Transverse colon (tissue), 4 donors: Measurements from ENCODE around the gene KDF1. TPM values are rescaled to one million over a fixed set of nuclear protein-coding genes. Genes with fewer than 3 reads are reported as not detected.
A peak's percentile ranks its signal among the peaks of the same experiment; 100 is the strongest.

Experiments used
- DNase-seq: peaks from one replicate; pipeline ENCODE4 v3.0.0-alpha.2; 2019
- H3K27ac ChIP-seq, 4 donors: fragments of 200-600 bp; sonication (generic); 2 replicates each; pipeline ENCODE4 v1.5.1; 2016 to 2018; ENCODE audit warnings: inconsistent platforms in 4 of 4
- H3K27me3 ChIP-seq: fragments of 200-600 bp; sonication (generic); 2 replicates; pipeline ENCODE4 v1.5.1; 2017; ENCODE audit warnings: inconsistent platforms
- H3K36me3 ChIP-seq, 4 donors: fragments of 200-600 bp; sonication (generic); 2 replicates each; pipeline ENCODE4 v1.5.1; 2017 to 2019; ENCODE audit warnings: inconsistent platforms in 4 of 4
- H3K4me1 ChIP-seq, 4 donors: fragments of 200-600 bp; sonication (generic); 2 replicates each; pipeline ENCODE4 v1.5.1; 2017 to 2020; ENCODE audit warnings: inconsistent platforms in 4 of 4
- H3K4me3 ChIP-seq, 4 donors: fragments of 200-600 bp; sonication (generic); 1 replicate in 1 of 4; 2 replicates in 3 of 4; pipeline versions ENCODE4 v1.5.1 to v1.6.1; 2017 to 2019; ENCODE audit warnings: inconsistent platforms in 4 of 4
- H3K9me3 ChIP-seq, 2 donors: fragments of 200-600 bp; sonication (generic); 2 replicates each; pipeline ENCODE4 v1.5.1; 2017 to 2019; ENCODE audit warnings: inconsistent platforms in 2 of 2
- EP300 ChIP-seq: sonication (generic); formaldehyde crosslinking; IDR thresholded peaks from one replicate; pipeline ENCODE4 v1.6.1; 2017; ENCODE audit warnings: antibody characterized with exemption, low read depth
- POLR2A ChIP-seq: fragments of 450-650 bp; IDR thresholded peaks from one replicate; pipeline ENCODE4 v1.6.1; 2016; ENCODE audit warnings: antibody characterized with exemption, mild to moderate bottlenecking, moderate library complexity
- POLR2AphosphoS5 ChIP-seq, 3 donors: sonication (generic); formaldehyde crosslinking; IDR thresholded peaks; one replicate each; pipeline ENCODE4 v1.6.1; 2016; ENCODE audit warnings: antibody characterized with exemption in 3 of 3
- WGBS, 2 donors: methylation state at CpG; one replicate each; pipeline ENCODE4 v1.1.5; 2018; ENCODE audit warnings: low coverage in 1 of 2; 5-methylcytosine and 5-hydroxymethylcytosine counted together
- in situ Hi-C, 4 donors: fragments of 200-750 bp; cut with MboI; loops; one replicate each; pipeline versions ENCODE4 v1.15.0 to v1.15.1; 2017; ENCODE audit warnings: low sequenced_read_pairs in 3 of 4, low pct_ligation_motif_present in 1 of 4, low pct_unique_long_range_greater_than_20kb in 1 of 4
- intact Hi-C: fragments of 100-400 bp; cut with DNase I; formaldehyde crosslinking; loops from one replicate; pipeline ENCODE4 v1.15.1; 2023; ENCODE audit warnings: low total_unique reads
- total RNA-seq, 4 donors: library from RNA; depleted of rRNA; stranded (reverse); fragments of >200 nt; gene quantifications; one replicate each; pipeline ENCODE4 v1.1.0, GENCODE V29; 2016
- TF ChIP-seq, protein P1 (sequence below), 5 experiments: fragments of 200-600 bp in 3 of 5; fragments of 450-650 bp in 2 of 5; sonication (generic) in 3 of 5; IDR thresholded peaks; 1 replicate in 2 of 5; 2 replicates in 3 of 5; pipeline ENCODE4 v1.5.1; 2016 to 2017; ENCODE audit warnings: antibody characterized with exemption in 5 of 5, inconsistent platforms in 3 of 5, mild to moderate bottlenecking in 2 of 5, moderate library complexity in 1 of 5

The KDF1 gene
- total RNA-seq, 4 donors from 2014 or later, result 11.6 to 36.2 (median 29.8) TPM

DNA sequence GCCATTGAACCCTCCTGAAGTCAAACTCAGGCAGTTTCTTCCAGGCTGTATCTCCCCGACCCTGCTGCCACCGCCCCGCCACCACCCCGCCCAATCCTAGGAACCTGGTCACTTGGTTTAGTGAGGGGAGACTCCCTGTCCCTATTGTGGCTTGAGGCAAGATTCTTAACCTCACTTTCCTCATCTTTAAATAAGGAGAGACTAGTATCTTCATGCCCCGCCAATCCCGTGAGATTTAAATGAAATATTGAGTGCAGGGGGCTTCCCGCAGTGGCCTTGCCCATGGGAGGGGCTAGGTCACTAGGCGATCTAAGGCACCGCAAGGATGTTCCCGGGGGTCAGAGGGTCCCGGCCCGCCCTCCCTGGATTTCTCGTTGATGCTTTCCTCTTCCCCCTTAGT, 998 bp downstream of the KDF1 start:
- Histone ChIP-seq H3K4me1 (peaks cover 0 to 20% (median 12%) of the 10 kb centered on the region in 4 donors), H3K27ac (peak overlapping the region; percentile 64 to 83 (median 78)), H3K4me3 (peak overlapping the region; percentile 21 to 71 (median 64)), H3K9me3 (no peaks in the 10 kb centered on the region), H3K36me3 (no peaks in the 10 kb centered on the region), H3K27me3 (peaks cover 44% of the 10 kb centered on the region)
- in situ Hi-C loops (no loop called here), intact Hi-C loops (no loop called here)
- no peak for TF ChIP-seq POLR2AphosphoS5 (IDR thresholded peaks at IDR 0.05)
- TF ChIP-seq EP300, result no peak
- DNase-seq, result no peak
- 18% methylated on average over 13 of the region's 13 CpGs; no CpG with 5 or more reads in 1 of the 2 donors for WGBS, 2 donors

DNA sequence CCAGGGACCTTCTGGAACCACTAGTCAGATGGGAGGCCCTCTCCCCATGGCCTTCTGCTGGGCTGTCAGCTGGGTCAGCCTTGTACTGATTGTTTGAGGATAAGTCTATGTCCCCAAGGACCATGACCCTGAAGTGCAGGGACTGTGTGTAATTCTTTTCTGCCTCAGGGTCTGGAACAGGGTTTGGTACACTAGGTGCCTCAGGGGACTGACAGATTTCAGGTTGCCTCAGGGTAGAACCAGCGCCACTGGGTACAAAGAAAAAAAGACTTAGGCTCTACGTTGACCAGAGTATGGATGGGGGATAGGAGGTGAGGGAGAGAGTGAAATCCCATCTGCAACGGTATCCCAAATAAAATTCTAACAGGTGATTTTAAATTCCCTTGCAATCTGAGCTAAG, 3.0 kb downstream of the KDF1 start:
- intact Hi-C loops, result no loop called here
- in situ Hi-C loops, result no loop called here
- no peak overlapping the region for H3K4me3 ChIP-seq
- no peak overlapping the region for H3K27ac ChIP-seq
- peaks cover 44% of the 10 kb centered on the region for H3K27me3 ChIP-seq
- no peak for DNase-seq
- 88 to 90% methylated on average over 3 of the region's 3 CpGs for whole genome bisulfite sequencing, 2 donors
- no peaks in the 10 kb centered on the region for H3K9me3 ChIP-seq
- H3K36me3 ChIP-seq, result no peaks in the 10 kb centered on the region
- TF ChIP-seq POLR2AphosphoS5 (IDR thresholded peaks at IDR 0.05), result no peak
- TF ChIP-seq EP300, result no peak
- TF ChIP-seq, protein P1, sequence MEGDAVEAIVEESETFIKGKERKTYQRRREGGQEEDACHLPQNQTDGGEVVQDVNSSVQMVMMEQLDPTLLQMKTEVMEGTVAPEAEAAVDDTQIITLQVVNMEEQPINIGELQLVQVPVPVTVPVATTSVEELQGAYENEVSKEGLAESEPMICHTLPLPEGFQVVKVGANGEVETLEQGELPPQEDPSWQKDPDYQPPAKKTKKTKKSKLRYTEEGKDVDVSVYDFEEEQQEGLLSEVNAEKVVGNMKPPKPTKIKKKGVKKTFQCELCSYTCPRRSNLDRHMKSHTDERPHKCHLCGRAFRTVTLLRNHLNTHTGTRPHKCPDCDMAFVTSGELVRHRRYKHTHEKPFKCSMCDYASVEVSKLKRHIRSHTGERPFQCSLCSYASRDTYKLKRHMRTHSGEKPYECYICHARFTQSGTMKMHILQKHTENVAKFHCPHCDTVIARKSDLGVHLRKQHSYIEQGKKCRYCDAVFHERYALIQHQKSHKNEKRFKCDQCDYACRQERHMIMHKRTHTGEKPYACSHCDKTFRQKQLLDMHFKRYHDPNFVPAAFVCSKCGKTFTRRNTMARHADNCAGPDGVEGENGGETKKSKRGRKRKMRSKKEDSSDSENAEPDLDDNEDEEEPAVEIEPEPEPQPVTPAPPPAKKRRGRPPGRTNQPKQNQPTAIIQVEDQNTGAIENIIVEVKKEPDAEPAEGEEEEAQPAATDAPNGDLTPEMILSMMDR (IDR thresholded peaks at IDR 0.05), result no peak
- TF ChIP-seq POLR2A, result no peak
- H3K4me1 ChIP-seq, result peaks cover 0 to 20% (median 12%) of the 10 kb centered on the region in 4 donors

DNA sequence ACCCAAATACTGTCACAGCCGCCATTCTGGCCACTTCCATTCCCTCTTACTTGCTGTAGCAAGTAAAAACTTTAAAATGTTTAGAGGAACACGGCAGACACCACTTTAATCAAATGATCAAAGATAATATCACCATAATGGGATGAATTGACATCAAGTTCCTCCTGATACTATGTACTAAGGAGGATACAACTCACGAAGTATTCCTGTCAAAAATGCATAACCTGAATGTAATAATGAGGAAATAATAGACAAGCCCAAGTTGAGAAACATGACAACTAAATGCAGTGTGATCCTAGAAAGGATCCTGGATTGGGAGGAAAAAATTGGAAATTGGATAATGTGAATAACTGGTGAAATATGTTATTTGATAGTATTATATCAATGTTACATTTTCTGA, 3.9 kb downstream of the KDF1 start:
- in situ Hi-C loops, result no loop called here
- Histone ChIP-seq H3K27me3 (peaks cover 44% of the 10 kb centered on the region), H3K4me1 (peaks cover 0 to 19% (median 10%) of the 10 kb centered on the region in 4 donors), H3K27ac (no peak overlapping the region), H3K36me3 (no peaks in the 10 kb centered on the region), H3K4me3 (no peak overlapping the region), H3K9me3 (no peaks in the 10 kb centered on the region)
- 86 to 94% methylated on average over 2 to 3 of the region's 3 CpGs for WGBS, 2 donors
- intact Hi-C loops, result no loop called here
- no peak for DNase-seq
- TF ChIP-seq EP300, result no peak
- TF ChIP-seq POLR2AphosphoS5 (IDR thresholded peaks at IDR 0.05), result no peak
- TF ChIP-seq, protein P1 (IDR thresholded peaks at IDR 0.05), result no peak
- no peak for TF ChIP-seq POLR2A

DNA sequence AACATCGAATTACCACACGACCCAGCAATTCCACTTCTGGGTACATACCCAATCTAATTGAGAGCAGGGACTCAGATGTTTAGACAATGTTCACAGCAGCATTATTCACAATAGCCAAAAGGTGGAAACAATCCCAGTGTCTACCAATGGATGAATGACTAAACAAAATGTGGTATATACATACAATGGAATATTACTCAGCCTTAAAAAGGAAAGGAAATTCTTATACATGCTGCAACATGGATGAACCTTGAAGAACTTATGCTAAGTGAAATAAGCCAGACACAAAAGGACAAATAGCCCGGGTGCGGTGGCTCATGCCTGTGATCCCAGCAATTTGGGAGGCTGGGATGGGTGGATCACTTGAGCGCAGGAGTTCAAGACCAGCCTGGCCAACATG, 6.9 kb downstream of the KDF1 start:
- no peak for DNase-seq
- no peak overlapping the region for H3K4me3 ChIP-seq
- intact Hi-C loops, result no loop called here
- no peaks in the 10 kb centered on the region for H3K9me3 ChIP-seq
- H3K4me1 ChIP-seq, result no peaks in the 10 kb centered on the region
- peaks cover 15% of the 10 kb centered on the region for H3K27me3 ChIP-seq
- H3K36me3 ChIP-seq, result no peaks in the 10 kb centered on the region
- no peak for TF ChIP-seq POLR2A
- TF ChIP-seq, protein P1 (IDR thresholded peaks at IDR 0.05), result no peak
- no peak for TF ChIP-seq EP300
- TF ChIP-seq POLR2AphosphoS5 (IDR thresholded peaks at IDR 0.05), result no peak
- no peak overlapping the region for H3K27ac ChIP-seq
- in situ Hi-C loops, result no loop called here
- 96 to 100% methylated on average over 1 to 5 of the region's 5 CpGs for WGBS, 2 donors

DNA sequence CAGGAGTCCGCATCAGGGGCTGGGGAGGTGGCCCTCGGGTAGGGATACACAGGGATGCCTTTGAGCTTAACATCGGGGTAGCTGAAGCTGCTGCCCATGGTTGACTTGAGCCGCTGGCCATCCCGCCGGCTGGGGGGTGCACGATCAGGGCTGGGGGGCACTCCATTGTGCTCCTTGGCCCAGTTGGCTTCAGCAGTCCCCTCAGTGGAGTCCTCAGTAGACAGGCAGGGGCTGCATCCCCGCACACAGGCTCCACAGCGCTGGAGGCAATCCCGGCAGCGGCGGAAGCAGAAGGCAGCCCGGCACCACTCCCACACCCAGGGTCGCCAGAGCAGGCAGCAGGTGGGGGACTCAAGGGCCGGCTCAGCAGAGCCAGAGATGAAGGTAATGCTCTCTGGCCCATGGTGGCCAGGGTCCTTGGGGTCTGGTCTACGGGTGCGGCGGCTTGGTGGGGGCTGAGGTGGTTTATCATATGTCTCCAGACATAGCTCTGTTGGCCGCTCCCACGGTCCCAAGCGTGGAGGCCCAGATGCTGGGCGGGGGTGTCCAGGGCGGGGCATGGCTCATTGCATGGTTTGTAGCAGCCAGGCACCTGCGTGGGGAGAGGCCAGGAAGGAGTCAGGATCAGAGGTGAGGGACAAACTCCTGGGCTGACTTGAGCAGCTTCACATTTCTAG, 8.3 kb downstream of the KDF1 start:
- DNase-seq, result no peak
- intact Hi-C loops (no loop called here), in situ Hi-C loops (no loop called here)
- WGBS, 2 donors, result 86 to 100% methylated on average over 1 to 24 of the region's 24 CpGs
- peaks cover 0 to under 1% (median 0%) of the 10 kb centered on the region in 4 donors for H3K4me1 ChIP-seq
- H3K27me3 ChIP-seq, result peaks cover under 1% of the 10 kb centered on the region
- TF ChIP-seq, protein P1 (IDR thresholded peaks at IDR 0.05), result no peak
- TF ChIP-seq POLR2AphosphoS5 (IDR thresholded peaks at IDR 0.05) (no peak), EP300 (no peak), POLR2A (no peak)
- H3K36me3 ChIP-seq, result no peaks in the 10 kb centered on the region
- H3K9me3 ChIP-seq, result no peaks in the 10 kb centered on the region
- H3K4me3 ChIP-seq, result no peak overlapping the region
- H3K27ac ChIP-seq, result no peak overlapping the region
